GM12875 (cell line): ENCODE data around the gene TRIM15.
"Not testable (repeated sequence)": the region's sequence is repeated elsewhere in the genome, so short reads cannot be mapped to it uniquely, and the experiment has no call there.

Experiments used
- H3K4me3 ChIP-seq: one replicate; pipeline ENCODE4 v1.5.1; 2011; ENCODE audit warnings: low read depth, low read length, control low read depth
- CTCF ChIP-seq: IDR thresholded peaks from 2 replicates; pipeline ENCODE4 v1.5.1; 2011; ENCODE audit warnings: low read depth, mild to moderate bottlenecking, control low read depth, inconsistent platforms, low read length, moderate library complexity, borderline replicate concordance; ENCODE audit not compliant: insufficient read depth

The TRIM15 gene

GRCh38 chr6:30158475-30159040, 4.8 kb upstream of the TRIM15 start:
- H3K4me3 ChIP-seq: no peak overlapping the region
- no peak for TF ChIP-seq CTCF

- no peak for TF ChIP-seq CTCF
- no peak overlapping the region for H3K4me3 ChIP-seq
These were observed 3.1 kb upstream of the TRIM15 start for GRCh38 chr6:30160008-30160784.

- no peak within 1 kb of the TSS for H3K4me3 ChIP-seq
- TF ChIP-seq CTCF: no peak
These were observed 2.4 kb upstream of the TRIM15 start, which contains the start of gene TRIM10 for GRCh38 chr6:30160785-30161531. Gene TRIM10, minus strand, starts transcription at chr6:30161211. Its CDS starts 353 bp downstream, at chr6:30160858.

- TF ChIP-seq CTCF: no peak
- no peak overlapping the region for H3K4me3 ChIP-seq
These were observed 869 bp upstream of the TRIM15 start for GRCh38 chr6:30162265-30163089.

GRCh38 chr6:30163918-30164654, 740 bp downstream of the TRIM15 start:
- TF ChIP-seq CTCF: no peak

GRCh38 chr6:30164714-30165113, 1.4 kb downstream of the TRIM15 start:
- H3K4me3 ChIP-seq: no peak overlapping the region
- no peak for TF ChIP-seq CTCF

More at GRCh38 chr6:30163918-30164654, 740 bp downstream of the TRIM15 start:
- no peak overlapping the region for H3K4me3 ChIP-seq

- not testable (repeated sequence) for H3K4me3 ChIP-seq
These were observed 1.9 kb downstream of the TRIM15 start for GRCh38 chr6:30165238-30165637.
